Smooth muscle cell (in vitro differentiated cells): Measurements from ENCODE around the gene CELA3A. TPM values are rescaled to one million over a fixed set of nuclear protein-coding genes. Genes with fewer than 3 reads are reported as not detected.
"Not testable (repeated sequence)": the region's sequence is repeated elsewhere in the genome, so short reads cannot be mapped to it uniquely, and the experiment has no call there.

ENCODE experiments used
- DNase-seq: peaks from one replicate; lab custom pipeline; 2025; ENCODE audit not compliant: unreplicated experiment; lab: John Stamatoyannopoulos, UW
- H2AFZ ChIP-seq: fragments of 200-600 bp; sonication (generic); 2 replicates; pipeline ENCODE4 v1.6.0; 2016; ENCODE audit warnings: antibody characterized with exemption, low read depth, mild to moderate bottlenecking
- H3F3A ChIP-seq: fragments of 200-600 bp; sonication (generic); 2 replicates; pipeline ENCODE4 v1.6.0; 2017; ENCODE audit warnings: antibody characterized with exemption, low read depth
- H3K27ac ChIP-seq: fragments of 200-600 bp; sonication (generic); 2 replicates; pipeline ENCODE4 v1.5.1; 2016; ENCODE audit warnings: low read depth, mild to moderate bottlenecking
- H3K27me3 ChIP-seq: fragments of 200-600 bp; sonication (generic); 2 replicates; pipeline ENCODE4 v1.6.1; 2016; ENCODE audit warnings: low read depth, mild to moderate bottlenecking
- H3K36me3 ChIP-seq: fragments of 200-600 bp; sonication (generic); 2 replicates; pipeline ENCODE4 v1.5.1; 2016; ENCODE audit warnings: low read depth
- H3K4me1 ChIP-seq: fragments of 200-600 bp; sonication (generic); 2 replicates; pipeline ENCODE4 v1.5.1; 2016; ENCODE audit warnings: low read depth
- H3K4me2 ChIP-seq: fragments of 200-600 bp; sonication (generic); 2 replicates; pipeline ENCODE4 v1.6.0; 2016; ENCODE audit warnings: mild to moderate bottlenecking
- H3K4me3 ChIP-seq: fragments of 200-600 bp; sonication (generic); 2 replicates; pipeline ENCODE4 v1.5.1; 2016; ENCODE audit warnings: mild to moderate bottlenecking
- H3K79me2 ChIP-seq: fragments of 200-600 bp; sonication (generic); 2 replicates; pipeline ENCODE4 v1.6.0; 2016; ENCODE audit warnings: low read depth, mild to moderate bottlenecking
- H3K9ac ChIP-seq: fragments of 200-600 bp; sonication (generic); 2 replicates; pipeline ENCODE4 v1.6.0; 2016; ENCODE audit warnings: low read depth
- H3K9me3 ChIP-seq: fragments of 200-600 bp; sonication (generic); replicated peaks from 2 replicates; pipeline ENCODE4 v1.5.1; 2016; ENCODE audit warnings: low read depth
- H4K20me1 ChIP-seq: fragments of 200-600 bp; sonication (generic); 2 replicates; pipeline ENCODE4 v1.6.0; 2016; ENCODE audit warnings: low read depth
- CTCF ChIP-seq: fragments of 200-600 bp; sonication (generic); IDR thresholded peaks from 2 replicates; pipeline ENCODE4 v1.5.1; 2017; ENCODE audit warnings: borderline replicate concordance, mild to moderate bottlenecking, antibody characterized with exemption; ENCODE audit not compliant: insufficient read depth, poor library complexity, severe bottlenecking
- WGBS: methylation state at CpG from one replicate; pipeline ENCODE4 v1.1.7; 2016; ENCODE audit warnings: low lambda C conversion rate; 5-methylcytosine and 5-hydroxymethylcytosine counted together
- polyA plus RNA-seq: library from polyadenylated mRNA; unstranded; fragments of >200 nt; fragmentation: Nextera tagmentation; extraction: Ambion mirVana; gene quantifications from 2 replicates; pipeline ENCODE4 v1.2.1, GENCODE V29; 2016
- total RNA-seq: library from RNA; depleted of rRNA; stranded (reverse); fragments of >200 nt; gene quantifications from 2 replicates; pipeline ENCODE4 v1.2.3, GENCODE V29; 2014

Gene CELA3A
- total and polyA plus RNA-seq, 2 experiments from 2014 or later: not detected

GRCh38 chr1:21961799-21962198, 39.7 kb upstream of the CELA3A start:
- no peaks in the 10 kb centered on the region for H3K9me3 ChIP-seq
- no peak overlapping the region for H3K4me2 ChIP-seq
- H3K4me1 ChIP-seq: peaks cover 3% of the 10 kb centered on the region
- H4K20me1 ChIP-seq: no peaks in the 10 kb centered on the region
- H2AFZ ChIP-seq: no peak overlapping the region
- no peaks in the 10 kb centered on the region for H3F3A ChIP-seq
- TF ChIP-seq CTCF: no peak
- no peaks in the 10 kb centered on the region for H3K79me2 ChIP-seq
- no peak for DNase-seq
- H3K36me3 ChIP-seq: no peaks in the 10 kb centered on the region
- no peak overlapping the region for H3K27ac ChIP-seq
- no peak overlapping the region for H3K9ac ChIP-seq
- 97% methylated on average over 2 of the region's 2 CpGs for WGBS
- H3K4me3 ChIP-seq: no peak overlapping the region
- H3K27me3 ChIP-seq: no peaks in the 10 kb centered on the region

- H3K9me3 ChIP-seq: no peaks in the 10 kb centered on the region
Measured at GRCh38 chr1:21963477-21964217, 37.8 kb upstream of the CELA3A start.

GRCh38 chr1:21966247-21967000, 35.0 kb upstream of the CELA3A start:
- Histone ChIP-seq H3K4me2 (no peak overlapping the region), H3K36me3 (no peaks in the 10 kb centered on the region), H4K20me1 (no peaks in the 10 kb centered on the region), H3F3A (no peaks in the 10 kb centered on the region), H3K4me1 (no peaks in the 10 kb centered on the region), H3K27me3 (no peaks in the 10 kb centered on the region), H3K9me3 (no peaks in the 10 kb centered on the region), H3K9ac (no peak overlapping the region), H3K79me2 (no peaks in the 10 kb centered on the region), H3K4me3 (no peak overlapping the region), H2AFZ (no peak overlapping the region), H3K27ac (peak overlapping the region; percentile 8)
- no peak for TF ChIP-seq CTCF
- 72% methylated on average over 15 of the region's 15 CpGs for whole genome bisulfite sequencing
- DNase-seq: no peak

More at GRCh38 chr1:21963477-21964217, 37.8 kb upstream of the CELA3A start:
- no peak overlapping the region for H3K9ac ChIP-seq
- no peak overlapping the region for H3K4me2 ChIP-seq
- H3K79me2 ChIP-seq: no peaks in the 10 kb centered on the region
- no peak overlapping the region for H3K4me3 ChIP-seq
- 45% methylated on average over 11 of the region's 11 CpGs for WGBS
- no peaks in the 10 kb centered on the region for H3K27me3 ChIP-seq
- no peak overlapping the region for H2AFZ ChIP-seq
- no peaks in the 10 kb centered on the region for H3K36me3 ChIP-seq
- TF ChIP-seq CTCF: peak; percentile 90
- H3F3A ChIP-seq: no peaks in the 10 kb centered on the region
- no peaks in the 10 kb centered on the region for H3K4me1 ChIP-seq
- DNase-seq: peak; percentile 62
- H4K20me1 ChIP-seq: no peaks in the 10 kb centered on the region
- H3K27ac ChIP-seq: no peak overlapping the region

- H3F3A ChIP-seq, H3K27ac ChIP-seq, DNase-seq, H3K4me3 ChIP-seq, H3K27me3 ChIP-seq, H3K9ac ChIP-seq, H3K9me3 ChIP-seq, H3K4me1 ChIP-seq, H4K20me1 ChIP-seq, H2AFZ ChIP-seq, H3K79me2 ChIP-seq, H3K36me3 ChIP-seq, H3K4me2 ChIP-seq: not testable (repeated sequence)
- WGBS: 97% methylated on average over 5 of the region's 6 CpGs
Measured at GRCh38 chr1:21967216-21967615, 34.2 kb upstream of the CELA3A start.

GRCh38 chr1:21969066-21969465, 32.4 kb upstream of the CELA3A start:
- H3K27me3 ChIP-seq, DNase-seq, H3K4me2 ChIP-seq, H3K79me2 ChIP-seq, H3K9ac ChIP-seq, H3K27ac ChIP-seq, H3K9me3 ChIP-seq, H4K20me1 ChIP-seq, H2AFZ ChIP-seq, H3K4me3 ChIP-seq, H3K4me1 ChIP-seq, H3K36me3 ChIP-seq, H3F3A ChIP-seq: not testable (repeated sequence)
- WGBS: 78% methylated on average over 5 of the region's 5 CpGs

- H3K79me2 ChIP-seq, H2AFZ ChIP-seq, H3K4me1 ChIP-seq, H3K27me3 ChIP-seq, H3K27ac ChIP-seq, H4K20me1 ChIP-seq, H3K4me3 ChIP-seq, H3K9me3 ChIP-seq, H3K9ac ChIP-seq, H3K36me3 ChIP-seq, H3K4me2 ChIP-seq, H3F3A ChIP-seq, DNase-seq: not testable (repeated sequence)
- 73% methylated on average over 4 of the region's 4 CpGs for WGBS
Measured at GRCh38 chr1:21970523-21970922, 30.9 kb upstream of the CELA3A start.
